HCT116 (cell line): ENCODE data around the gene AKR7A2.

Experiments
- CTCF ChIP-seq, 3 experiments: fragments of 200-600 bp in 1 of 3; sonication (generic) in 1 of 3; IDR thresholded peaks in 2 of 3; conservative IDR thresholded peaks in 1 of 3; 2 replicates each; pipeline ENCODE4 v1.5.1; 2012 to 2017; ENCODE audit warnings: low read depth in 2 of 3, low read length in 2 of 3, antibody characterized with exemption in 1 of 3, borderline replicate concordance in 1 of 3, control low read depth in 1 of 3, mild to moderate bottlenecking in 1 of 3, mixed read lengths in 1 of 3, mixed run types in 1 of 3, moderate library complexity in 1 of 3; ENCODE audit not compliant: insufficient read depth in 1 of 3
- EZH2phosphoT487 ChIP-seq: fragments of 200-600 bp; IDR thresholded peaks from 2 replicates; pipeline ENCODE4 v1.6.1; 2018; ENCODE audit warnings: antibody characterized with exemption, borderline replicate concordance
- POLR2A ChIP-seq: IDR thresholded peaks from 2 replicates; pipeline ENCODE4 v1.7.0; 2011; ENCODE audit warnings: borderline replicate concordance; ENCODE audit not compliant: insufficient read depth, insufficient read length; ENCODE audit errors: extremely low read depth
- POLR2AphosphoS5 ChIP-seq: IDR thresholded peaks from 2 replicates; pipeline ENCODE4 v1.6.1; 2011; ENCODE audit warnings: mild to moderate bottlenecking, low read depth, low read length, moderate library complexity
- REST ChIP-seq: IDR thresholded peaks from 2 replicates; pipeline ENCODE4 v1.6.1; 2012; ENCODE audit warnings: low read depth

- no peak for TF ChIP-seq REST
- TF ChIP-seq CTCF (IDR thresholded peaks at IDR 0.05 in 2 of 3, conservative IDR thresholded peaks at IDR 0.05 in 1 of 3; ENCODE audit: borderline replicate concordance in 1 of 3, insufficient read depth in 1 of 3, low read depth in 2 of 3, low read length in 2 of 3): no peak
- TF ChIP-seq POLR2AphosphoS5: no peak
- TF ChIP-seq EZH2phosphoT487: no peak
- no peak for TF ChIP-seq POLR2A
Measured at GRCh38 chr1:19339214-19339861, 27.4 kb upstream of the AKR7A2 start.
